Measurements from ENCODE around the gene GDPD3. TPM values are rescaled to one million over a fixed set of nuclear protein-coding genes. Genes with fewer than 3 reads are reported as not detected.

GDPD3 gene
- total and polyA plus RNA-seq, 5 donors from 2014 or later, result 0.13 to 26.7 (median 0.28) TPM; not detected in 2

DNA sequence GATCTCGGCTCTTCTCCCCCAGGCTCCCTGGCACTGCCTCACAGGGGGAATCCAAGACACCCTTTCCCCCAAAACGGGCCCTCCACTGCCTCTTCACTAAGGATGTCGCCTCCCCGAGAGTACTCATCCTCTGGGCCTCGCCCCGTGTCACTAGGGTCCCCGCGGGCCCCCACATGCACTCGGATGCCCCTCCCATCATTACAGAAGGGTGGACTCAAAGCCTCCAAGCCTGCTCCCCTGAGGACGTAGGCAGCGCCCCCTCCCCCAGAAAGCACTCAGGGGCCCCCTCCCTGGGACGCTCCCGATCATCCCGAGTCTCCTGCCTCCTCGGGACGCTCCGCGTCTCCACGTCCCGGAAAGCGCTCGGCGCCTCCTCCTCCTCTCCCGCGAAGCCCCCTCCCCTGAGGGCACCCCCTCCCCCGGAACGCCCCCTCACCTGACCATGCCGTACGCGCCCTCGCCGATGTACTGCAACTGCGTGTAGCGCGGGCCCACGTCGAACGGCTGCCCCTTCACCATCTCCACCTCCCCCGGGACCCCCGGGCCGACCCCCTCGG is 9.3 kb upstream of the GDPD3 start:
- Mint-ChIP-seq H3K27ac (peak overlapping the region; percentile 66 to 90 (median 73)), H3K36me3 (peaks cover 10% of the 10 kb centered on the region), H3K27me3 (no peaks in the 10 kb centered on the region), H3K4me3 (peak overlapping the region; percentile 88 to 96 (median 90)), H3K4me1 (peaks cover 0 to 42% (median 14%) of the 10 kb centered on the region in 4 donors), H3K9me3 (no peaks in the 10 kb centered on the region)
- H3K4me1 ChIP-seq (ENCODE audit: control insufficient read depth, insufficient read depth, low read length, poor library complexity, severe bottlenecking), result peaks cover 18% of the 10 kb centered on the region
- DNase-seq (peak in 1 of 3 donors; percentile 28), ATAC-seq (ENCODE audit: low read depth in 2 of 2) (peak in 1 of 2 donors; percentile 7)
- H3K36me3 ChIP-seq (ENCODE audit: control insufficient read depth, insufficient read depth, low read length), result peaks cover 8% of the 10 kb centered on the region
- H3K4me3 ChIP-seq (ENCODE audit: low read depth, low read length), result peak overlapping the region; percentile 37
- no peaks in the 10 kb centered on the region for H3K9me3 ChIP-seq (ENCODE audit: control insufficient read depth in 2 of 2, low read length in 2 of 2)
- H3K27me3 ChIP-seq (ENCODE audit: control insufficient read depth, insufficient read depth, low read length), result no peaks in the 10 kb centered on the region
- H3K27ac ChIP-seq (ENCODE audit: insufficient read depth, low read length, poor library complexity, severe bottlenecking), result peak overlapping the region; percentile 78

- Mint-ChIP-seq H3K27ac (peak overlapping the region; percentile 73 to 92 (median 90)), H3K4me3 (peak overlapping the region; percentile 88 to 96 (median 90)), H3K36me3 (peaks cover 12% of the 10 kb centered on the region), H3K9me3 (no peaks in the 10 kb centered on the region), H3K4me1 (peaks cover 0 to 43% (median 14%) of the 10 kb centered on the region in 4 donors), H3K27me3 (no peaks in the 10 kb centered on the region)
- peaks cover 18% of the 10 kb centered on the region for H3K4me1 ChIP-seq (ENCODE audit: control insufficient read depth, insufficient read depth, low read length, poor library complexity, severe bottlenecking)
- peak overlapping the region; percentile 37 for H3K4me3 ChIP-seq (ENCODE audit: low read depth, low read length)
- DNase-seq (no peak), ATAC-seq (ENCODE audit: low read depth in 2 of 2) (no peak)
- H3K27ac ChIP-seq (ENCODE audit: insufficient read depth, low read length, poor library complexity, severe bottlenecking), result peak overlapping the region; percentile 78
- peaks cover 15% of the 10 kb centered on the region for H3K36me3 ChIP-seq (ENCODE audit: control insufficient read depth, insufficient read depth, low read length)
- H3K27me3 ChIP-seq (ENCODE audit: control insufficient read depth, insufficient read depth, low read length), result no peaks in the 10 kb centered on the region
- H3K9me3 ChIP-seq (ENCODE audit: control insufficient read depth in 2 of 2, low read length in 2 of 2), result no peaks in the 10 kb centered on the region
These were observed 8.6 kb upstream of the GDPD3 start for GRCh38 chr16:30121741-30122571.

- H3K4me3 ChIP-seq (ENCODE audit: low read depth, low read length), result no peak overlapping the region
- H3K4me1 Mint-ChIP-seq, result peaks cover 0 to 47% (median 14%) of the 10 kb centered on the region in 4 donors
- no peaks in the 10 kb centered on the region for H3K9me3 Mint-ChIP-seq
- no peak overlapping the region for H3K27ac ChIP-seq (ENCODE audit: insufficient read depth, low read length, poor library complexity, severe bottlenecking)
- no peaks in the 10 kb centered on the region for H3K9me3 ChIP-seq (ENCODE audit: control insufficient read depth in 2 of 2, low read length in 2 of 2)
- no peaks in the 10 kb centered on the region for H3K27me3 ChIP-seq (ENCODE audit: control insufficient read depth, insufficient read depth, low read length)
- H3K36me3 Mint-ChIP-seq, result peaks cover 14% of the 10 kb centered on the region
- H3K4me1 ChIP-seq (ENCODE audit: control insufficient read depth, insufficient read depth, low read length, poor library complexity, severe bottlenecking), result peaks cover 19% of the 10 kb centered on the region
- peaks cover 17% of the 10 kb centered on the region for H3K36me3 ChIP-seq (ENCODE audit: control insufficient read depth, insufficient read depth, low read length)
- peak overlapping the region; percentile 38 to 96 (median 72) for H3K4me3 Mint-ChIP-seq
- DNase-seq, result peak in 1 of 3 donors; percentile 20
- H3K27ac Mint-ChIP-seq, result peak overlapping the region; percentile 42 to 83 (median 71)
- no peak for ATAC-seq (ENCODE audit: low read depth in 2 of 2)
- no peaks in the 10 kb centered on the region for H3K27me3 Mint-ChIP-seq
These were observed 7.2 kb upstream of the GDPD3 start for GRCh38 chr16:30120340-30121105.

DNA sequence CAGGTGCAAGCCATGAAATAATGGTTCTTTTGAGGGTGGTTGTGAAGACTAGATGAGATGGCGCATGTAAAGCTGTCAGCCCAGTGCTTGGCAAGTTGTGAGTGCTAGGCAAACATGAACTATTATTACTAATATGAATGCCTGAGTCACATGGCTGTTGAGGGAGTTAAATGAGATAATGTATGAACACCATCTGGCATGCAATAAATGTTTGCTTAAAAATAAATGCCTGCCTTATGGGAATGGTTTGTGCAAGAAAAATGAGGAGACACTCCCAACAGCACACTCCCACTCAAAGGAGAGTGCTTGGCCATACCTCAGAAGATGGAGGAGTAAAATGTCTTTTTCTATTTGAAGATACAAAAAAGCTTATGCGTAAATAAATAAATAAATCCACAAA is 6.1 kb upstream of the GDPD3 start:
- H3K4me1 Mint-ChIP-seq, result peaks cover 0 to 58% (median 18%) of the 10 kb centered on the region in 4 donors

DNA sequence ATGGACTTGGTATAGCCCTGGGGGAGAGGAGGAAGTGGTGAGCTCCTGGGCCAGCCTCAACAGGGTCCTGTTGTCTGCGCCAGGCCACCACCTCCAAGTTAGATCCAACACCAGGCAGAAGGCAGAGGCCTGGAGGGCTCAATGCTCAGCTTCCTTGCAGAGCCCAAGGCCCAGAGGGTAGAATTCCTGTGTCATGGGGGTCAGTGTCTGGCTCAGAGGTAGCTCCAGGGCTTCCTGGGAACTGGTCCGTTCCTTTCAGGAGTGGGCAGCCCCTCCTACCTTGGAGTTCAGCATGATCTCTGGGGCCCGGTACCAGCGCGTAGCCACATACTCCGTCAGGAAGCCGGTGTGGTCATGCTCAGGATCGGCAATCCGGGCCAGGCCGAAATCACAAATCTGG is 4.4 kb upstream of the GDPD3 start:
- Mint-ChIP-seq H3K4me1 (peaks cover 0 to 62% (median 21%) of the 10 kb centered on the region in 4 donors), H3K27ac (peak overlapping the region in 1 of 3 donors; percentile 76), H3K4me3 (no peak overlapping the region), H3K9me3 (no peaks in the 10 kb centered on the region), H3K27me3 (no peaks in the 10 kb centered on the region), H3K36me3 (peaks cover 14% of the 10 kb centered on the region)
- no peak overlapping the region for H3K27ac ChIP-seq (ENCODE audit: insufficient read depth, low read length, poor library complexity, severe bottlenecking)
- no peaks in the 10 kb centered on the region for H3K27me3 ChIP-seq (ENCODE audit: control insufficient read depth, insufficient read depth, low read length)
- H3K4me3 ChIP-seq (ENCODE audit: low read depth, low read length), result no peak overlapping the region
- peaks cover 17% of the 10 kb centered on the region for H3K36me3 ChIP-seq (ENCODE audit: control insufficient read depth, insufficient read depth, low read length)
- H3K4me1 ChIP-seq (ENCODE audit: control insufficient read depth, insufficient read depth, low read length, poor library complexity, severe bottlenecking), result peaks cover 38% of the 10 kb centered on the region
- no peaks in the 10 kb centered on the region for H3K9me3 ChIP-seq (ENCODE audit: control insufficient read depth in 2 of 2, low read length in 2 of 2)
- ATAC-seq (ENCODE audit: low read depth in 2 of 2) (no peak), DNase-seq (no peak)

More for the DNA sequence above, 6.1 kb upstream of the GDPD3 start:
- no peaks in the 10 kb centered on the region for H3K27me3 ChIP-seq (ENCODE audit: control insufficient read depth, insufficient read depth, low read length)
- no peak overlapping the region for H3K4me3 ChIP-seq (ENCODE audit: low read depth, low read length)
- ATAC-seq (ENCODE audit: low read depth in 2 of 2), result no peak
- no peak overlapping the region for H3K27ac ChIP-seq (ENCODE audit: insufficient read depth, low read length, poor library complexity, severe bottlenecking)
- H3K4me3 Mint-ChIP-seq, result peak overlapping the region in 3 of 4 donors; percentile 7 to 96 (median 86)
- peak overlapping the region in 1 of 3 donors; percentile 71 for H3K27ac Mint-ChIP-seq
- H3K9me3 ChIP-seq (ENCODE audit: control insufficient read depth in 2 of 2, low read length in 2 of 2), result no peaks in the 10 kb centered on the region
- H3K9me3 Mint-ChIP-seq, result no peaks in the 10 kb centered on the region
- H3K4me1 ChIP-seq (ENCODE audit: control insufficient read depth, insufficient read depth, low read length, poor library complexity, severe bottlenecking), result peaks cover 30% of the 10 kb centered on the region
- peaks cover 14% of the 10 kb centered on the region for H3K36me3 Mint-ChIP-seq
- no peak for DNase-seq
- peaks cover 17% of the 10 kb centered on the region for H3K36me3 ChIP-seq (ENCODE audit: control insufficient read depth, insufficient read depth, low read length)
- no peaks in the 10 kb centered on the region for H3K27me3 Mint-ChIP-seq

DNA sequence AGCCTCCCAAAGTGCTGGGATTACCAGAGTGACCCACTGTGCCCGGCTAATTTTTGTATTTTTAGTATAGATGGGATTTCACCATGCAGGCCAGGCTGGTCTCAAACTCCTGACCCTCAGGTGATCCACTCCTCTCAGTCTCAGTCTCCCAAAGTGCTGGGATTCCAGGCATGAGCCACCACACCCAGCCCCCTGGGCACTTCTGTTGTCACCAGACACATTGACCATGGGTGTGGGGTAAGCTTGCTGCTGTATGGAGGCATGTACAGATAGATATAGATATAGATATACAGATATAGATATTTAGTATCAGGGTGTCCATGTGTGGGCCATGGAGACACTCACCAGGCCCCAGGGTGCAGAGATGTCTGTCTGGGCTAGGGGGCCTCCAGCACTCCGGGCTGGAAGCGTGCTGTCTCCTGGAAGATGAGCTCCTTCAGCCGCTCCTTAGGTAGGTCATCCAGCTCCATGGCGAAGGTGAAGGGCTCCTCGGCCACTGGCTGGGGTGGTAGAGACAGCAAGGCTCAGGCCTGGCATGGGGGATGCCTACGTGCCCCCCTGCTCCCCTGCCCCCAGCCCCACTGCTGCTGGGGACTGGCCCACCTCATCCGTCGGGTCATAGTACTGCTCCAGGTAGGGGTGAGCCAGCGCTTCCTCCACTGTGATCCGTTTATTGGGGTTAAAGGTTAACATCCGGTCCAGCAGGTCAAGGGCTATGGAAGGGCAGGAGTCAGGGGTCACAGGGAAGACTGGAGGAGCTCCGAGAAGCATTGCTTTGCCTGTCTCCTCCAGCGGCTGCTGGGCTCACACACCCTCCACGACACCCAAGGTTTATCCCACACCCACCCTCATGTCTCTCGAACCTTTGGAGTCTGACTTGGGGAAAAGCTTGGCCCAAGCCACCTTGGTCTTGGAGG is 3.2 kb upstream of the GDPD3 start:
- H3K36me3 Mint-ChIP-seq, result peaks cover 14% of the 10 kb centered on the region
- peaks cover 17% of the 10 kb centered on the region for H3K36me3 ChIP-seq (ENCODE audit: control insufficient read depth, insufficient read depth, low read length)
- H3K4me3 ChIP-seq (ENCODE audit: low read depth, low read length), result no peak overlapping the region
- H3K27me3 Mint-ChIP-seq, result no peaks in the 10 kb centered on the region
- H3K4me3 Mint-ChIP-seq, result no peak overlapping the region
- no peak overlapping the region for H3K27ac Mint-ChIP-seq
- H3K4me1 ChIP-seq (ENCODE audit: control insufficient read depth, insufficient read depth, low read length, poor library complexity, severe bottlenecking), result peaks cover 26% of the 10 kb centered on the region
- ATAC-seq (ENCODE audit: low read depth in 2 of 2) (no peak), DNase-seq (no peak)
- no peaks in the 10 kb centered on the region for H3K9me3 ChIP-seq (ENCODE audit: control insufficient read depth in 2 of 2, low read length in 2 of 2)
- peaks cover 0 to 53% (median 17%) of the 10 kb centered on the region in 4 donors for H3K4me1 Mint-ChIP-seq
- no peaks in the 10 kb centered on the region for H3K9me3 Mint-ChIP-seq
- H3K27ac ChIP-seq (ENCODE audit: insufficient read depth, low read length, poor library complexity, severe bottlenecking), result peak overlapping the region; percentile 5
- H3K27me3 ChIP-seq (ENCODE audit: control insufficient read depth, insufficient read depth, low read length), result no peaks in the 10 kb centered on the region

GRCh38 chr16:30115238-30115637 is 1.9 kb upstream of the GDPD3 start:
- Histone ChIP-seq H3K4me3 (ENCODE audit: low read depth, low read length) (no peak overlapping the region), H3K36me3 (ENCODE audit: control insufficient read depth, insufficient read depth, low read length) (peaks cover 26% of the 10 kb centered on the region), H3K9me3 (ENCODE audit: control insufficient read depth in 2 of 2, low read length in 2 of 2) (no peaks in the 10 kb centered on the region), H3K27ac (ENCODE audit: insufficient read depth, low read length, poor library complexity, severe bottlenecking) (peak overlapping the region; percentile 57), H3K27me3 (ENCODE audit: control insufficient read depth, insufficient read depth, low read length) (no peaks in the 10 kb centered on the region), H3K4me1 (ENCODE audit: control insufficient read depth, insufficient read depth, low read length, poor library complexity, severe bottlenecking) (peaks cover 25% of the 10 kb centered on the region)
- Mint-ChIP-seq H3K4me1 (peaks cover 0 to 46% (median 16%) of the 10 kb centered on the region in 4 donors), H3K4me3 (peak overlapping the region; percentile 57 to 77 (median 66)), H3K9me3 (no peaks in the 10 kb centered on the region), H3K27ac (peak overlapping the region; percentile 47 to 90 (median 73)), H3K36me3 (peaks cover 22% of the 10 kb centered on the region), H3K27me3 (no peaks in the 10 kb centered on the region)
- peak in 2 of 3 donors; percentile 23 to 70 for DNase-seq
- peak; percentile 22 to 72 for ATAC-seq (ENCODE audit: low read depth in 2 of 2)

All from CD4-positive, CD25-positive, alpha-beta regulatory T cell (primary cell).